Mesangial cell (primary cell): ENCODE data around the gene HDC. TPM values are rescaled to one million over a fixed set of nuclear protein-coding genes. Genes with fewer than 3 reads are reported as not detected.

ENCODE experiments used
- total RNA-seq: library from RNA; depleted of rRNA; stranded (reverse); fragments of >200 nt; gene quantifications from 2 replicates; pipeline ENCODE4 v1.2.3, GENCODE V29; 2015

Gene HDC, protein sequence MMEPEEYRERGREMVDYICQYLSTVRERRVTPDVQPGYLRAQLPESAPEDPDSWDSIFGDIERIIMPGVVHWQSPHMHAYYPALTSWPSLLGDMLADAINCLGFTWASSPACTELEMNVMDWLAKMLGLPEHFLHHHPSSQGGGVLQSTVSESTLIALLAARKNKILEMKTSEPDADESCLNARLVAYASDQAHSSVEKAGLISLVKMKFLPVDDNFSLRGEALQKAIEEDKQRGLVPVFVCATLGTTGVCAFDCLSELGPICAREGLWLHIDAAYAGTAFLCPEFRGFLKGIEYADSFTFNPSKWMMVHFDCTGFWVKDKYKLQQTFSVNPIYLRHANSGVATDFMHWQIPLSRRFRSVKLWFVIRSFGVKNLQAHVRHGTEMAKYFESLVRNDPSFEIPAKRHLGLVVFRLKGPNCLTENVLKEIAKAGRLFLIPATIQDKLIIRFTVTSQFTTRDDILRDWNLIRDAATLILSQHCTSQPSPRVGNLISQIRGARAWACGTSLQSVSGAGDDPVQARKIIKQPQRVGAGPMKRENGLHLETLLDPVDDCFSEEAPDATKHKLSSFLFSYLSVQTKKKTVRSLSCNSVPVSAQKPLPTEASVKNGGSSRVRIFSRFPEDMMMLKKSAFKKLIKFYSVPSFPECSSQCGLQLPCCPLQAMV
- total RNA-seq: not detected in 2 replicates

GRCh38 chr15:50265620-50266019 lies at the start of gene HDC:
TSS of gene HDC (minus strand) at chr15:50265726. CDS start at chr15:50265623, 103 bp downstream.

Other genes starting within 250 kb of the HDC start
- gene ATP8B4, start 146.5 kb downstream of the HDC start, total RNA-seq: not detected in 2 replicates
- gene SLC27A2, start 83.5 kb downstream of the HDC start, total RNA-seq: under 0.01 and 0.76 TPM in 2 replicates
- 18.6 and 35.0 TPM in 2 replicates for gene GABPB1, start 89.5 kb upstream of the HDC start, total RNA-seq
- gene USP8, start 158.7 kb upstream of the HDC start, total RNA-seq: 24.7 and 28.8 TPM in 2 replicates